ENCODE measurements around the gene ZNF90. TPM values are rescaled to one million over a fixed set of nuclear protein-coding genes. Genes with fewer than 3 reads are reported as not detected.
"Not testable (repeated sequence)": the region's sequence is repeated elsewhere in the genome, so short reads cannot be mapped to it uniquely, and the experiment has no call there.

Gene ZNF90
- total RNA-seq, 1 donor from 2014 or later = 51.2 TPM

DNA sequence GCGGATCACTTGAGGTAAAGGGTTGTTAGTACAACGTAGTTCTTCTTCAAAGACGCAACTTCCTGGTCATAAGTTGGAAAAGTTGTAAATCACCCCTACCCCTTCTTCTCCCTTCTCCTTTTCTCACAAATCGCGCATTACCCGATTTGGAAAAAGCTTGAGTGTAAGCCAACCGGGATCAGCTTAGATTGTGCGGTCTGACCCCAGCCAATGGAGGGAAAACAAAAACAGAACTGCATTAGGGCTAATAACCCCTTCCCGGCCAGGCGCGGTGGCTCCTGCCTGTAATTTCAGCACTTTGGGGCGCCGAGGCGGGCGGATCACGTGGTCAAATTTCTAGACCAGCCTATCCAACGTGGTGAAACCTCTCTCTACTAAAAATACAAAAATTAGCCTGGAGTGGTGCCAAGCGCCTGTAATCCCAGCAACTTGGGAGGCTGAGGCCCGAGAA, 806 bp downstream of the ZNF90 start:
- Mint-ChIP-seq H3K4me3 (peak overlapping the region; percentile 95), H3K36me3 (peaks cover 43% of the 10 kb centered on the region), H3K4me1 (peaks cover 4% of the 10 kb centered on the region), H3K9me3 (peaks cover 68% of the 10 kb centered on the region), H3K27me3 (ENCODE audit: insufficient read depth, low read depth) (peaks cover 7% of the 10 kb centered on the region), H3K27ac (peak overlapping the region; percentile 33)
- peaks cover 41% of the 10 kb centered on the region for H3K4me1 ChIP-seq
- H3K9ac ChIP-seq = peak overlapping the region; percentile 76
- peak overlapping the region; percentile 58 for H2AFZ ChIP-seq (replicated peaks)
- H3K79me2 ChIP-seq (ENCODE audit: low read depth) = peaks cover 57% of the 10 kb centered on the region
- no peaks in the 10 kb centered on the region for H3K27me3 ChIP-seq
- H3K4me3 ChIP-seq = peak overlapping the region; percentile 80
- H3K36me3 ChIP-seq = no peaks in the 10 kb centered on the region
- H3K9me3 ChIP-seq (ENCODE audit: low read depth) = no peaks in the 10 kb centered on the region
- peak overlapping the region; percentile 83 for H3K4me2 ChIP-seq
- DNase-seq (ENCODE audit: low spot score) = peak; percentile 55
- peaks cover 25% of the 10 kb centered on the region for H3F3A ChIP-seq (ENCODE audit: low read depth)
- H4K20me1 ChIP-seq (ENCODE audit: low read depth) = peaks cover 30% of the 10 kb centered on the region
- TF ChIP-seq EZH2 (IDR thresholded peaks at IDR 0.05) = no peak
- TF ChIP-seq CTCF (IDR thresholded peaks at IDR 0.05) = no peak
- no peak for TF ChIP-seq EZH2phosphoT487 (IDR thresholded peaks at IDR 0.05)
- H3K27ac ChIP-seq = peak overlapping the region; percentile 93

DNA sequence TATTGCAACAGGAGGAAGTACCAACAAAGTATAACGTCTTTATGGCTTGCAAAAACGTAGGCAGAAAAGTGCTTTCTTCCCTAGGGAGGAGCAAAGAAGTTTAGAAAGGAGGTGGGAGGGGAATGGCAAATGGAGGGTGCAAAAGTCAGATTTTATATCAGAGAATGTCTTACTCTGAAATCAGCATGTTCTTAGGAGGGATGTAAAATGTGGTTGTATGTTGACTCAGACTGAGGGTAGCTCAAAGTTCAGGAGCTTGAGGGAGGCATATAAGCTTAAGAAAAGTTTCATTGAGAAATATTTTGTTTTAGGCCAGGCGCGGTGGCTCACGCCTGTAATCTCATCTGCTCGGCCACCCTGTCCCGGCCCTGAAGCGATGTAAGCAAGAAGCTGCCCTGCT, 1.7 kb downstream of the ZNF90 start:
- H3K4me2 ChIP-seq = peak overlapping the region; percentile 83
- Mint-ChIP-seq H3K36me3 (peaks cover 47% of the 10 kb centered on the region), H3K9me3 (peaks cover 75% of the 10 kb centered on the region), H3K4me3 (peak overlapping the region; percentile 75), H3K4me1 (peaks cover 4% of the 10 kb centered on the region), H3K27me3 (ENCODE audit: insufficient read depth, low read depth) (peaks cover 6% of the 10 kb centered on the region), H3K27ac (no peak overlapping the region)
- peaks cover 41% of the 10 kb centered on the region for H3K4me1 ChIP-seq
- H3K79me2 ChIP-seq (ENCODE audit: low read depth) = peaks cover 66% of the 10 kb centered on the region
- H3K27ac ChIP-seq = no peak overlapping the region
- H4K20me1 ChIP-seq (ENCODE audit: low read depth) = peaks cover 30% of the 10 kb centered on the region
- DNase-seq (ENCODE audit: low spot score) = peak; percentile 20
- H3K36me3 ChIP-seq = no peaks in the 10 kb centered on the region
- no peaks in the 10 kb centered on the region for H3K27me3 ChIP-seq
- peak overlapping the region; percentile 76 for H3K9ac ChIP-seq
- TF ChIP-seq EZH2 (IDR thresholded peaks at IDR 0.05) (no peak), CTCF (IDR thresholded peaks at IDR 0.05) (no peak), EZH2phosphoT487 (IDR thresholded peaks at IDR 0.05) (no peak)
- H3K9me3 ChIP-seq (ENCODE audit: low read depth) = no peaks in the 10 kb centered on the region
- H2AFZ ChIP-seq (replicated peaks) = no peak overlapping the region
- peak overlapping the region; percentile 80 for H3K4me3 ChIP-seq
- H3F3A ChIP-seq (ENCODE audit: low read depth) = peaks cover 25% of the 10 kb centered on the region

- Histone ChIP-seq H3K27ac (no peak overlapping the region), H3K4me3 (peak overlapping the region; percentile 80), H2AFZ (replicated peaks) (no peak overlapping the region), H3K79me2 (ENCODE audit: low read depth) (peaks cover 78% of the 10 kb centered on the region), H3K4me2 (peak overlapping the region; percentile 83), H3K9me3 (ENCODE audit: low read depth) (no peaks in the 10 kb centered on the region), H4K20me1 (ENCODE audit: low read depth) (peaks cover 30% of the 10 kb centered on the region), H3F3A (ENCODE audit: low read depth) (peaks cover 25% of the 10 kb centered on the region), H3K9ac (no peak overlapping the region), H3K36me3 (no peaks in the 10 kb centered on the region), H3K27me3 (no peaks in the 10 kb centered on the region), H3K4me1 (peaks cover 41% of the 10 kb centered on the region)
- Mint-ChIP-seq H3K27ac (no peak overlapping the region), H3K27me3 (ENCODE audit: insufficient read depth, low read depth) (peaks cover 6% of the 10 kb centered on the region), H3K36me3 (peaks cover 52% of the 10 kb centered on the region), H3K4me3 (peak overlapping the region; percentile 67), H3K9me3 (peaks cover 82% of the 10 kb centered on the region), H3K4me1 (peaks cover 4% of the 10 kb centered on the region)
- DNase-seq (ENCODE audit: low spot score) = no peak
- TF ChIP-seq CTCF (IDR thresholded peaks at IDR 0.05) = no peak
- no peak for TF ChIP-seq EZH2phosphoT487 (IDR thresholded peaks at IDR 0.05)
- no peak for TF ChIP-seq EZH2 (IDR thresholded peaks at IDR 0.05)
Measured at GRCh38 chr19:20080656-20081055, 2.9 kb downstream of the ZNF90 start.

GRCh38 chr19:20082232-20082833, 4.5 kb downstream of the ZNF90 start:
- peaks cover 50% of the 10 kb centered on the region for H3K4me1 ChIP-seq
- Mint-ChIP-seq H3K36me3 (peaks cover 58% of the 10 kb centered on the region), H3K9me3 (peaks cover 76% of the 10 kb centered on the region)
- not testable (repeated sequence) for H3K9ac ChIP-seq; H3K9me3 ChIP-seq (ENCODE audit: low read depth); H3K4me3 Mint-ChIP-seq; H3K27me3 Mint-ChIP-seq (ENCODE audit: insufficient read depth, low read depth); H2AFZ ChIP-seq (replicated peaks); H3K36me3 ChIP-seq; H3K27ac Mint-ChIP-seq; H3K27me3 ChIP-seq; H3K4me1 Mint-ChIP-seq
- H3K27ac ChIP-seq = peak overlapping the region; percentile 80
- H3F3A ChIP-seq (ENCODE audit: low read depth) = peaks cover 25% of the 10 kb centered on the region
- H4K20me1 ChIP-seq (ENCODE audit: low read depth) = peaks cover 37% of the 10 kb centered on the region
- H3K4me2 ChIP-seq = peak overlapping the region; percentile 83
- peaks cover 95% of the 10 kb centered on the region for H3K79me2 ChIP-seq (ENCODE audit: low read depth)
- peak; percentile 23 for DNase-seq (ENCODE audit: low spot score)
- H3K4me3 ChIP-seq = peak overlapping the region; percentile 26

GRCh38 chr19:20082876-20083275, 5.1 kb downstream of the ZNF90 start:
- not testable (repeated sequence) for H2AFZ ChIP-seq (replicated peaks); H3K27me3 ChIP-seq; H3K9me3 ChIP-seq (ENCODE audit: low read depth); H3K9ac ChIP-seq; H3K36me3 ChIP-seq; H3K4me1 Mint-ChIP-seq; DNase-seq (ENCODE audit: low spot score); H3K27me3 Mint-ChIP-seq (ENCODE audit: insufficient read depth, low read depth); H3K27ac Mint-ChIP-seq; H3K4me3 Mint-ChIP-seq
- Histone ChIP-seq H3K4me1 (peaks cover 53% of the 10 kb centered on the region), H4K20me1 (ENCODE audit: low read depth) (peaks cover 39% of the 10 kb centered on the region), H3K79me2 (ENCODE audit: low read depth) (peaks cover 100% of the 10 kb centered on the region), H3K4me2 (peak overlapping the region; percentile 83), H3K4me3 (peak overlapping the region; percentile 26), H3K27ac (peak overlapping the region; percentile 80), H3F3A (ENCODE audit: low read depth) (peaks cover 25% of the 10 kb centered on the region)
- Mint-ChIP-seq H3K36me3 (peaks cover 63% of the 10 kb centered on the region), H3K9me3 (peaks cover 79% of the 10 kb centered on the region)

All from neural progenitor cell (in vitro differentiated cells).